OCI-LY3 (cell line): ENCODE measurements around the gene SERPIND1.

ENCODE experiments used
- H2AFZ ChIP-seq: fragments of 200-600, 300-600 bp; shearing (Covaris generic); 2 replicates; pipeline ENCODE4 v1.6.0; 2014; ENCODE audit warnings: antibody characterized with exemption, low read depth, low read length
- H3K27ac ChIP-seq: fragments of 200-600, 300-600 bp; sonication (generic); 2 replicates; pipeline ENCODE4 v1.5.1; 2014; ENCODE audit warnings: mild to moderate bottlenecking, low read length, moderate library complexity, mixed read lengths
- H3K27me3 ChIP-seq: fragments of 200-600, 300-600 bp; sonication (generic); 2 replicates; pipeline ENCODE4 v1.6.1; 2014; ENCODE audit warnings: low read depth, low read length, mixed read lengths
- H3K36me3 ChIP-seq: fragments of 200-600, 300-600 bp; sonication (generic); replicated peaks from 2 replicates; pipeline ENCODE3; 2014; ENCODE audit warnings: low read depth, low read length, mixed read lengths
- H3K4me1 ChIP-seq: fragments of 300-600, 200-600 bp; sonication (generic); 2 replicates; pipeline ENCODE4 v1.6.1; 2014; ENCODE audit warnings: low read length, mixed read lengths
- H3K4me2 ChIP-seq: fragments of 200-600, 300-600 bp; sonication (generic); 2 replicates; pipeline ENCODE4 v1.6.1; 2014; ENCODE audit warnings: low read length, mixed read lengths
- H3K4me3 ChIP-seq: fragments of 300-600, 200-600 bp; sonication (generic); 2 replicates; pipeline ENCODE4 v1.5.1; 2014; ENCODE audit warnings: antibody characterized with exemption, mild to moderate bottlenecking, low read length, moderate library complexity
- H3K79me2 ChIP-seq: fragments of 300-600, 200-600 bp; shearing (Covaris generic); 2 replicates; pipeline ENCODE4 v1.6.1; 2014; ENCODE audit warnings: mild to moderate bottlenecking, low read length, mixed read lengths
- H3K9ac ChIP-seq: fragments of 300-600, 200-600 bp; shearing (Covaris generic); 2 replicates; pipeline ENCODE4 v1.6.0; 2014; ENCODE audit warnings: mild to moderate bottlenecking, low read length, moderate library complexity
- H3K9me3 ChIP-seq: fragments of 200-600, 300-600 bp; shearing (Covaris generic); 2 replicates; pipeline ENCODE4 v1.6.1; 2014; ENCODE audit warnings: low read length, mixed read lengths; ENCODE audit not compliant: insufficient read depth
- H4K20me1 ChIP-seq: fragments of 200-600, 300-600 bp; sonication (generic); 2 replicates; pipeline ENCODE4 v1.6.1; 2016; ENCODE audit warnings: low read length, mixed read lengths; ENCODE audit not compliant: insufficient read depth
- EZH2phosphoT487 ChIP-seq: fragments of 200-600 bp; shearing (Covaris generic); IDR thresholded peaks from 2 replicates; pipeline ENCODE4 v1.6.1; 2018; ENCODE audit warnings: antibody characterized with exemption, mixed run types, low read depth
- TF ChIP-seq, protein P1 (sequence below): fragments of 200-600, 300-600 bp; sonication (generic); IDR thresholded peaks from 2 replicates; pipeline ENCODE4 v1.5.1; 2014; ENCODE audit warnings: antibody characterized with exemption, low read length, low read depth

The SERPIND1 gene

DNA sequence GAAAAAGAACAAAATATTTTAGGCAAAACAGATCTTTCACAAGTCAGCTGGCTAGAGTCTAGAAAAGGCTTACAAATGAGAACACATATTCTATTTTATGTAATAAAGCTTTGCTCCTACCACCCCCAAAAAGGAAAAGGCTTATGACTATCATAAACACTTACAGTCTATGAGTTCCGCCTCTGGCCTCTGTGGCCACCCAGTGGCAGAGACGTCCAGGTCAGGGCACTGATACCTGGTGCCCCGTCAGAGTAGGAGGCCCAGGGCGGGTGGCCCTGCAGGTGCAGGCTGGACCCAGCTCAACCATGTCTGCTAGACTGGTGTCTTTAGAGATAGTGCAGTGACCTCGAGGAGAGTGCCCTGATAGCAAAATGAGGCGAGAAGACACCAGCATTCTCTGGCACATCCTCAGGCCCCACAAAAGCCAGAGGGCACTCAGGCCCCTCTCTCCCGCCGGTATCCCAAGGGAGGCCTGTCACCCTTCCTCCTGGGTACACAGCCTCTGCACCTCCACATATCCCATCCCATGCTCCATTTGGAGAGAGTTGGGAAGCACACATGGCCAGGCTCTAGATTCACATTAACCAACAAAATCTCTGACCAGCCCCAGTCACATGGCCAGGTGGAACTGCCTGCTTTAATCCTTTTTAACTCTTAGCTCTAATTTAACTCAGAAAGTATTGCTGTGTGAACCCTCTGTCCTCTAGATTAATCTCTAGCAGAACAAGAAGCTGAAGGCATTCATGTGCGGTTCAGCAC is 27.3 kb upstream of the SERPIND1 start:
- H3K36me3 ChIP-seq: peaks cover 35% of the 10 kb centered on the region
- H3K4me1 ChIP-seq: peaks cover 31% of the 10 kb centered on the region
- H3K9me3 ChIP-seq: no peaks in the 10 kb centered on the region
- no peak overlapping the region for H3K4me2 ChIP-seq
- no peak overlapping the region for H3K9ac ChIP-seq
- TF ChIP-seq, protein P1, sequence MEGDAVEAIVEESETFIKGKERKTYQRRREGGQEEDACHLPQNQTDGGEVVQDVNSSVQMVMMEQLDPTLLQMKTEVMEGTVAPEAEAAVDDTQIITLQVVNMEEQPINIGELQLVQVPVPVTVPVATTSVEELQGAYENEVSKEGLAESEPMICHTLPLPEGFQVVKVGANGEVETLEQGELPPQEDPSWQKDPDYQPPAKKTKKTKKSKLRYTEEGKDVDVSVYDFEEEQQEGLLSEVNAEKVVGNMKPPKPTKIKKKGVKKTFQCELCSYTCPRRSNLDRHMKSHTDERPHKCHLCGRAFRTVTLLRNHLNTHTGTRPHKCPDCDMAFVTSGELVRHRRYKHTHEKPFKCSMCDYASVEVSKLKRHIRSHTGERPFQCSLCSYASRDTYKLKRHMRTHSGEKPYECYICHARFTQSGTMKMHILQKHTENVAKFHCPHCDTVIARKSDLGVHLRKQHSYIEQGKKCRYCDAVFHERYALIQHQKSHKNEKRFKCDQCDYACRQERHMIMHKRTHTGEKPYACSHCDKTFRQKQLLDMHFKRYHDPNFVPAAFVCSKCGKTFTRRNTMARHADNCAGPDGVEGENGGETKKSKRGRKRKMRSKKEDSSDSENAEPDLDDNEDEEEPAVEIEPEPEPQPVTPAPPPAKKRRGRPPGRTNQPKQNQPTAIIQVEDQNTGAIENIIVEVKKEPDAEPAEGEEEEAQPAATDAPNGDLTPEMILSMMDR: no peak
- no peak for TF ChIP-seq EZH2phosphoT487
- H3K79me2 ChIP-seq: no peaks in the 10 kb centered on the region
- H3K27me3 ChIP-seq: no peaks in the 10 kb centered on the region
- H4K20me1 ChIP-seq: peaks cover 33% of the 10 kb centered on the region
- no peak overlapping the region for H3K27ac ChIP-seq
- no peak overlapping the region for H3K4me3 ChIP-seq
- H2AFZ ChIP-seq: no peak overlapping the region

- Histone ChIP-seq H3K36me3 (peaks cover 38% of the 10 kb centered on the region), H2AFZ (no peak overlapping the region)
These were observed 26.7 kb upstream of the SERPIND1 start for GRCh38 chr22:20747223-20747622.

GRCh38 chr22:20748082-20748481 is 25.8 kb upstream of the SERPIND1 start:
- Histone ChIP-seq H3K27me3 (no peaks in the 10 kb centered on the region), H3K9ac (no peak overlapping the region), H2AFZ (no peak overlapping the region), H3K79me2 (no peaks in the 10 kb centered on the region), H3K4me1 (peaks cover 31% of the 10 kb centered on the region), H3K36me3 (peaks cover 36% of the 10 kb centered on the region), H3K27ac (no peak overlapping the region), H4K20me1 (peaks cover 33% of the 10 kb centered on the region), H3K4me3 (no peak overlapping the region), H3K4me2 (no peak overlapping the region), H3K9me3 (no peaks in the 10 kb centered on the region)
- no peak for TF ChIP-seq EZH2phosphoT487
- TF ChIP-seq, protein P1: no peak

More at GRCh38 chr22:20747223-20747622, 26.7 kb upstream of the SERPIND1 start:
- Histone ChIP-seq H3K4me3 (no peak overlapping the region), H3K4me1 (peaks cover 31% of the 10 kb centered on the region), H3K9ac (no peak overlapping the region), H4K20me1 (peaks cover 33% of the 10 kb centered on the region), H3K9me3 (no peaks in the 10 kb centered on the region), H3K4me2 (no peak overlapping the region), H3K27ac (no peak overlapping the region), H3K27me3 (no peaks in the 10 kb centered on the region), H3K79me2 (no peaks in the 10 kb centered on the region)
- TF ChIP-seq, protein P1: no peak
- no peak for TF ChIP-seq EZH2phosphoT487

DNA sequence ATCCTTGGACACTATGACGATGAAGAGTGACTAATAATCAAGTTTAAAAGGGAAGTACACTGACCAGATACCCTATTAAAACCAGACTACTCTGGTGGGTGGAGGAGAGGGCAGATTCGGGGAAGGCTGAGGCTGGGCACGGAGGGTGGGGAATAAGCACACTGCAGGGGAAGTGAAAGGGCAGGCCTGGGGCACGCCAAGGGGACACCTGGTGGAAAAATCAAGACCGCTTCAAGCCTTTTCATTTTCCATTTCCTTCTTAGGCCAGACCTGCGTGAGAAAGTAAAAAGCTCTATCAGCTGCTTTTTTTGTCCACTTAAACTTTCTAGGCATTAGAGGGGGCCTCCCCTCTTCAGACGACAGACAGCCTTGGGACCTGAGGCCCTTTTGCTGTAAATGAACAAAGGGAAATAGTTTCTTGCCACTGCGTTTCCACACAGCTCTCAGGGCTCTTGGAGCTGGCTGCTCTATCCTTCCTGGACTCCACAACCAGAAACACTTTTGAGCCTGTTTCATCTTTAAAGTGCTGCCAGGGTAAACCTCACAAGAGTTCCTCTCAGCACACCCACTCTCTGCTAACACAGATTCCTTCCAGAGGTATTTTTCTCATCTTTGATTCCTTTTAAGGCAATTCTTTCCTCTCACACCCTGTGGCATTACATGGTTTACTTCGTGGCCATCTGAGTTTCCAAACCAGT is 25.0 kb upstream of the SERPIND1 start:
- Histone ChIP-seq H3K9ac (no peak overlapping the region; the same call in 1 of the 2 replicates), H3K36me3 (peaks cover 36% of the 10 kb centered on the region), H3K4me2 (peak overlapping the region; percentile 31), H3K79me2 (no peaks in the 10 kb centered on the region), H4K20me1 (peaks cover 33% of the 10 kb centered on the region), H3K27ac (no peak overlapping the region), H3K4me3 (no peak overlapping the region), H2AFZ (no peak overlapping the region), H3K27me3 (no peaks in the 10 kb centered on the region), H3K9me3 (no peaks in the 10 kb centered on the region), H3K4me1 (peaks cover 31% of the 10 kb centered on the region)
- TF ChIP-seq, protein P1: no peak
- no peak for TF ChIP-seq EZH2phosphoT487
